ENCODE measurements around the gene STXBP5L. TPM values are rescaled to one million over a fixed set of nuclear protein-coding genes. Genes with fewer than 3 reads are reported as not detected.
"Not testable (repeated sequence)": the region's sequence is repeated elsewhere in the genome, so short reads cannot be mapped to it uniquely, and the experiment has no call there.

Gene STXBP5L
- total and polyA plus RNA-seq, 7 donors: under 0.01 to 14.3 (median 11.8) TPM; not detected in 1

GRCh38 chr3:121330118-121330517 is 422.1 kb downstream of the STXBP5L start:
- Histone ChIP-seq H3K27ac (no peak overlapping the region), H3K36me3 (no peaks in the 10 kb centered on the region), H3K9me3 (no peaks in the 10 kb centered on the region), H3K27me3 (no peaks in the 10 kb centered on the region), H3K4me3 (no peak overlapping the region), H3K4me1 (no peaks in the 10 kb centered on the region)
- 88 to 92% methylated on average over 1 of the region's 1 CpG for WGBS, 2 donors
- intact Hi-C loops (cut with DNase I): no loop called here
- TF ChIP-seq CTCF (IDR thresholded peaks at IDR 0.05) (no peak), POLR2AphosphoS5 (IDR thresholded peaks at IDR 0.05) (no peak), POLR2A (IDR thresholded peaks at IDR 0.05) (no peak), EP300 (IDR thresholded peaks at IDR 0.05) (no peak)
- DNase-seq: no peak

- intact Hi-C loops (cut with DNase I): no loop called here
- TF ChIP-seq POLR2A (IDR thresholded peaks at IDR 0.05): no peak
- H3K27me3 ChIP-seq: no peaks in the 10 kb centered on the region
- no peak overlapping the region for H3K27ac ChIP-seq
- H3K9me3 ChIP-seq: no peaks in the 10 kb centered on the region
- H3K36me3 ChIP-seq: no peaks in the 10 kb centered on the region
- no peak overlapping the region for H3K4me3 ChIP-seq
- DNase-seq: no peak
- 78 to 82% methylated on average over 4 of the region's 4 CpGs for WGBS, 2 donors
- no peaks in the 10 kb centered on the region for H3K4me1 ChIP-seq
Measured at GRCh38 chr3:121330634-121331033, 422.6 kb downstream of the STXBP5L start.

- intact Hi-C loops (cut with DNase I): not testable (repeated sequence)
- 90 to 92% methylated on average over 5 of the region's 5 CpGs for WGBS, 2 donors
Measured at GRCh38 chr3:121355960-121356359, 448.0 kb downstream of the STXBP5L start.

GRCh38 chr3:121362035-121362734 is 454.2 kb downstream of the STXBP5L start:
- H3K4me3 ChIP-seq: no peak overlapping the region
- H3K9me3 ChIP-seq: no peaks in the 10 kb centered on the region
- H3K27me3 ChIP-seq: no peaks in the 10 kb centered on the region
- H3K36me3 ChIP-seq: no peaks in the 10 kb centered on the region
- no peak overlapping the region for H3K27ac ChIP-seq
- DNase-seq: no peak
- TF ChIP-seq CTCF (IDR thresholded peaks at IDR 0.05): no peak
- TF ChIP-seq POLR2AphosphoS5 (IDR thresholded peaks at IDR 0.05): no peak
- no peak for TF ChIP-seq EP300 (IDR thresholded peaks at IDR 0.05)
- TF ChIP-seq POLR2A (IDR thresholded peaks at IDR 0.05): no peak
- intact Hi-C loops (cut with DNase I): no loop called here
- 43 to 68% methylated on average over 2 of the region's 2 CpGs for WGBS, 2 donors
- H3K4me1 ChIP-seq: no peaks in the 10 kb centered on the region

More at GRCh38 chr3:121355960-121356359, 448.0 kb downstream of the STXBP5L start:
- H3K4me3 ChIP-seq, H3K36me3 ChIP-seq, H3K27ac ChIP-seq, H3K9me3 ChIP-seq, DNase-seq, H3K27me3 ChIP-seq, H3K4me1 ChIP-seq: not testable (repeated sequence)

GRCh38 chr3:121388308-121388707 is 480.3 kb downstream of the STXBP5L start:
- H3K9me3 ChIP-seq; H3K4me1 ChIP-seq; intact Hi-C loops (cut with DNase I); H3K4me3 ChIP-seq; H3K36me3 ChIP-seq; H3K27ac ChIP-seq; H3K27me3 ChIP-seq; DNase-seq: not testable (repeated sequence)
- 73 to 85% methylated on average over 3 of the region's 3 CpGs for WGBS, 2 donors

GRCh38 chr3:121395967-121396366 is 488.0 kb downstream of the STXBP5L start:
- H3K4me3 ChIP-seq; H3K36me3 ChIP-seq; intact Hi-C loops (cut with DNase I); H3K4me1 ChIP-seq; H3K27me3 ChIP-seq; H3K27ac ChIP-seq; H3K9me3 ChIP-seq; DNase-seq: not testable (repeated sequence)
- 0 to 56% methylated on average over 1 of the region's 1 CpG for WGBS, 2 donors

GRCh38 chr3:121398051-121398450 is 490.0 kb downstream of the STXBP5L start:
- WGBS, 2 donors: 88 to 89% methylated on average over 8 of the region's 8 CpGs
- H3K27me3 ChIP-seq; DNase-seq; H3K27ac ChIP-seq; H3K4me1 ChIP-seq; H3K9me3 ChIP-seq; H3K36me3 ChIP-seq; intact Hi-C loops (cut with DNase I); H3K4me3 ChIP-seq: not testable (repeated sequence)
